ENCODE measurements around the gene TMEM164.
A peak's percentile ranks its signal among the peaks of the same experiment; 100 is the strongest.

Gene TMEM164

DNA sequence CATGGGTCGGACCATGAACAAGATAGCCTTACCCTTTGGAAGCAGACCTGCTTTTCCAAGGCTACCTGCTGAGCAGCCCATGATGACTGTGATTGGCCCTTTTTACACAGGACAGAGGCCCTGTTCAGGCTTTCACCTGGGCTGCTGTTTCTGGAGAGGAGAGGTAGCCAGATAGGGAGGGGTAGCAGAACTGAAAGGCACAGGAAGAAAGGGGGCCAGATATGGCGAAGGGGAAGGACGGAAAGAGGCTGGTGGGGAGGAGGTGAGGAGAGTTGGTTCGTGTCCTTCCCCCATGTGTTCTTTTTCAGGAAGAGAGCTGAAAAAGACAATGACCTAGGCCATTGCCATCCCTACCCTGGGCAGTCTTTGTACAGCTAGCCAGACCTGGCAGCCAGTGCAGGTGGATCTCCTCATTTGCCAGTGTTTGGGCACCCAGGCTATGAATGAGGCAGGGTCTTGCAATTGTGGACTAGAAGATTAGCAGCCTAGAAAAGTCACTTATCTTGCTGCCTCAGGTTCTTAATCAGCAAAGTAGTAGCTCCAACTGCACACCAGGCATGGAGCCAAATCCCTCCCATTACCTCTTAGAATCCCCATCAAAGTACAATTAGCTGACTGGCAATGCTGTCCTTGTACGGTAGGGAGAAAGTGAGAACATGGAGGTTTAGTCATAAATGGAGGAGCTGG lies 175.4 kb downstream of the TMEM164 start:
- H3K4me3 ChIP-seq (ENCODE audit: low read depth, low read length), result no peak overlapping the region
- TF ChIP-seq, protein P1, sequence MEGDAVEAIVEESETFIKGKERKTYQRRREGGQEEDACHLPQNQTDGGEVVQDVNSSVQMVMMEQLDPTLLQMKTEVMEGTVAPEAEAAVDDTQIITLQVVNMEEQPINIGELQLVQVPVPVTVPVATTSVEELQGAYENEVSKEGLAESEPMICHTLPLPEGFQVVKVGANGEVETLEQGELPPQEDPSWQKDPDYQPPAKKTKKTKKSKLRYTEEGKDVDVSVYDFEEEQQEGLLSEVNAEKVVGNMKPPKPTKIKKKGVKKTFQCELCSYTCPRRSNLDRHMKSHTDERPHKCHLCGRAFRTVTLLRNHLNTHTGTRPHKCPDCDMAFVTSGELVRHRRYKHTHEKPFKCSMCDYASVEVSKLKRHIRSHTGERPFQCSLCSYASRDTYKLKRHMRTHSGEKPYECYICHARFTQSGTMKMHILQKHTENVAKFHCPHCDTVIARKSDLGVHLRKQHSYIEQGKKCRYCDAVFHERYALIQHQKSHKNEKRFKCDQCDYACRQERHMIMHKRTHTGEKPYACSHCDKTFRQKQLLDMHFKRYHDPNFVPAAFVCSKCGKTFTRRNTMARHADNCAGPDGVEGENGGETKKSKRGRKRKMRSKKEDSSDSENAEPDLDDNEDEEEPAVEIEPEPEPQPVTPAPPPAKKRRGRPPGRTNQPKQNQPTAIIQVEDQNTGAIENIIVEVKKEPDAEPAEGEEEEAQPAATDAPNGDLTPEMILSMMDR (conservative IDR thresholded peaks at IDR 0.05; ENCODE audit: low read depth, low read length), result no peak
- no peak for DNase-seq (ENCODE audit: low read depth)

DNA sequence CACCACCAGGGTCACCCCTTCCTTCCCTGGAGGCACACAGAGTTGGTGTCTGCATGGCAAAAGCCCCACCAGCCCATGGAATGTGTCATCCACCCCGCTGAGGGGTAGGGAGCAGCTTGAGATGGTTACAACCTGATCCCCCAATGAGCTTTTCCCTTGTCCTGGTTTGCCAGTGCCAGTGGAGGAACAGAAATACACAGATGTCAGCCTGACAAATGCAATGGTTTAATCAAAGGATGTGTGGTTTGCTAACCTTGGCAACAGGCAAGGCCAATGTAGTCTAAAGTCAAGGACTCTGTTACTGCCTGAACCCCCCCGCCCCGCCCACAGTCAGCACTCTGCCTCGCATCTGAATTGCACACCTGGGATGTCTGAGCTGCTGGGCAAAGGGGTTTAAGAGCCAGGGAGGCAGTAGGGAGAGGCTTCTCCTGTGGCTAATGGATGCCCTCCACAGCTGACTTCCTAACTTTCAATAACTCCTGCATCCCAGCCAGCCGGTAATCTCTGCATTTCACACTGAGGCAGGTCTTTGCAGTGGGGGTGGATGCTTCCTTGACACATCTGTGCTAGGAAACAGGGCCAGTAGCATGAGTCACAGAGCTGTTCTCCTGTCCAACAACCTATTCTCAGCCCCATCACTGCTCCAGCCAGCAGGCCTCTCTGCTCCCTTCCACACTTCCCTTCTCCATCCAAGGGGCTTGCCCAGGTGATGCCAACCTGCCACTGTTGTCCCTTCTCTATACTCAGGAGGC lies 177.4 kb downstream of the TMEM164 start:
- TF ChIP-seq, protein P1 (conservative IDR thresholded peaks at IDR 0.05; ENCODE audit: low read depth, low read length), result no peak
- no peak overlapping the region for H3K4me3 ChIP-seq (ENCODE audit: low read depth, low read length)
- peak; percentile 76 for DNase-seq (ENCODE audit: low read depth)

DNA sequence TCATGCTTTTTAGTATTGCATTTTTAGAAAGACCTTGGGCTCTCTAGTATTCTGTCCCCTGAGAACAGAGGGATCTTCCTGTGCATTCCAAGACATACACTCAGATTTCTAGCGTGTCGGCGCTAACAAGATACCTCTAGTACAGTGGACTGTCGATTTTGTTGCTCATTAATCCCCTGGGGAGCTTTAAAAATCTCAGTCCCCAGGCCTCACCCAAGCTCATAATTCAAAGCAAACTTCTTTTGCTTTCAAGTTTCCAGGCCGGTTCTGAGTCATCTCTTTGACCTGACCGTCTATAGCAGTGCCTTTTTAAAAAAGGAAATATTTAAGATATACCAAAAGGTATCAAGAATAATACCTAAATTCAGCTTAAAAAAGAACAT lies 178.0 kb downstream of the TMEM164 start:
- DNase-seq (ENCODE audit: low read depth), result peak; percentile 49
- TF ChIP-seq, protein P1 (conservative IDR thresholded peaks at IDR 0.05; ENCODE audit: low read depth, low read length), result no peak
- H3K4me3 ChIP-seq (ENCODE audit: low read depth, low read length), result no peak overlapping the region

DNA sequence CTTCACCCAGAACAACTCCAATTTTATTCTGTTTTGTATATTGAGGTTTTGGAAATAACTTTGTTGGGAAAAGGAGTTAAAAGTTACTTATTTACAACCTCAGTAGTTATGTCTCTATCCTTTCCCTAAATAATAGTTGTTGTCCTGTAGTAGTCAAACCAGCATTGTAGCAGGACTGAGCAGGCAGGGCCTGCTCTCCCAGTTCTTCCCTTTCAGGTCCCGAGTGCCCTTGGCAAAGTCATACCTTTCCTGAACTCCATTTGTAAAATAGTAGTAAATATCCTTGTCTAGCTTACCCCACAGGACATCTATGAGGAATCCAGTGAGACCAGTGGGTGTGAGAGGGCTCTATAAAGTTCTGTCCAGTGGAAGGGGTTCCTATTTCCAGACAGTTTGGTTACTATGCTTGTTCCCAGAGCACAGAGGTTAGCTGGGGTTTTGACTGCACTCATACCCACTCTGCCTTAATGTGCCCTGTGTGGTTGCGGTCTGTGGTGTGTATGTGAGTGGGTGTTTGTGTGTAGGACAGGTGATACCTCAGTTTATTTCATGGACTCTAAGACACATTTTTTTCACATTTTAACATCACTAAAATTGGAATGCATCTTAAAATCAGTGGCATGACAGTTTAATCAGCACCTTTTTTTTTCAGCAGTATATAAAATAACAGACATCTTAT lies 178.7 kb downstream of the TMEM164 start:
- TF ChIP-seq, protein P1 (conservative IDR thresholded peaks at IDR 0.05; ENCODE audit: low read depth, low read length), result no peak
- no peak overlapping the region for H3K4me3 ChIP-seq (ENCODE audit: low read depth, low read length)
- DNase-seq (ENCODE audit: low read depth), result no peak

DNA sequence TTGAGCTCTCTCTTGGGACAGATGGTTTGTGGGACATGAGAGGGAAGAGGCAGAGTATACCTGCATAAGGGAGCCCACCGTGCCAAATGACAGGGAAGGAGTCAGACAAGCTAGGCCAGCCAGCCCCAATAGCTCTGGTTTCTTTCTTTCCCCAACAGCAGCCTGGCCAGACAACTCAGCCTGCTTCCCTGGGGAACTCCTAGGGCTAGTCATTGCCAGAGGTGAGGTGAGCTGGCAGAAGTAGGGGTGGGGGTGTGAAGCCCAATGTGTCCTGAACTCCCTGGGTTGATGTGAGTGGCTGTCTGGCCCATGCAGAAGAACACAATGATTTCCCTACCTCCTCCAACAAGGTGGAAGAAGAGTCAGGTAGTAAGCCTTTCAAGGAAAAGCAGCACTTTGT lies 179.4 kb downstream of the TMEM164 start:
- H3K4me3 ChIP-seq (ENCODE audit: low read depth, low read length), result no peak overlapping the region
- TF ChIP-seq, protein P1 (conservative IDR thresholded peaks at IDR 0.05; ENCODE audit: low read depth, low read length), result no peak
- no peak for DNase-seq (ENCODE audit: low read depth)

DNA sequence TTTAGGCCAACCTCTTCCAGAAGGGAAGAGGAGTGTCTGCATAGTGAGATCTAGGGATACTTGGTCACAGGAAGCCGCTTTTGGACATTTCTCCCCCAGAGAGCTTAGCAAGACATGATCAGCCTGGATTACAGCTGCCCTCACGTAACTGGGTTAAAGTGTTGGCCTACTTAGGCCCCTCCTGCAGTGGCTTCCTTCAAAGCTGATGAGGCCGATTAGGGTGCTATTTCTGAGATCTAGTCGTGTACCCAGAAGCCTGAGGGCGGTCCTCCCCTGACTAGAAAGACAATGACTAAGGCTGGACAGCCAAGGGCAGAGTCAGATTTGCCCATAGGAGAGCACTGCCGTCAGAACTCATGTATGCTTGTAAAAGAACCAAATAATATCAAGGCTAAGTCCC lies 180.0 kb downstream of the TMEM164 start:
- TF ChIP-seq, protein P1 (conservative IDR thresholded peaks at IDR 0.05; ENCODE audit: low read depth, low read length), result no peak
- no peak for DNase-seq (ENCODE audit: low read depth)
- no peak overlapping the region for H3K4me3 ChIP-seq (ENCODE audit: low read depth, low read length)
